ENCODE results near the gene FANCM.

GRCh38 chr14:45181329-45181728 is 45.6 kb downstream of the FANCM start:
- TF ChIP-seq CTCF (IDR thresholded peaks at IDR 0.05) (no peak), POLR2A (IDR thresholded peaks at IDR 0.05; ENCODE audit: low read depth) (no peak)
